C4-2B (cell line): ENCODE data around the gene RNF115.

Experiments used
- CTCF ChIP-seq: fragments of 450-650 bp; conservative IDR thresholded peaks from 2 replicates; pipeline ENCODE4 v1.5.1; 2017; ENCODE audit warnings: mild to moderate bottlenecking
- ZFX ChIP-seq: fragments of 450-650 bp; IDR thresholded peaks from 2 replicates; pipeline ENCODE4 v1.6.1; 2017

- TF ChIP-seq ZFX (no peak), CTCF (no peak)
Observed at GRCh38 chr1:145796753-145797152, 27.1 kb downstream of the RNF115 start.
